Ectodermal cell (in vitro differentiated cells): Measurements from ENCODE around the gene TAS2R20. TPM values are rescaled to one million over a fixed set of nuclear protein-coding genes. Genes with fewer than 3 reads are reported as not detected.
"Not testable (repeated sequence)": the region's sequence is repeated elsewhere in the genome, so short reads cannot be mapped to it uniquely, and the experiment has no call there.

Source experiments
- H3K27ac ChIP-seq: 2 replicates; pipeline ENCODE4 v1.7.0; 2013; ENCODE audit warnings: mild to moderate bottlenecking, low read depth, low read length; ENCODE audit not compliant: insufficient read depth, poor library complexity, severe bottlenecking
- H3K27me3 ChIP-seq: 2 replicates; pipeline ENCODE4 v1.7.0; 2013; ENCODE audit warnings: mild to moderate bottlenecking, low read length; ENCODE audit not compliant: insufficient read depth, control insufficient read depth, poor library complexity, severe bottlenecking
- H3K36me3 ChIP-seq: one replicate; pipeline ENCODE4 v1.7.0; 2013; ENCODE audit warnings: low read length; ENCODE audit not compliant: control insufficient read depth, insufficient read depth
- H3K4me1 ChIP-seq: one replicate; pipeline ENCODE4 v1.7.0; 2013; ENCODE audit warnings: low read length; ENCODE audit not compliant: control insufficient read depth, insufficient read depth
- H3K4me3 ChIP-seq: 2 replicates; pipeline ENCODE4 v1.7.0; 2013; ENCODE audit warnings: low read depth, low read length, control low read depth; ENCODE audit not compliant: insufficient read depth
- H3K9me3 ChIP-seq: 2 replicates; pipeline ENCODE4 v1.7.0; 2013; ENCODE audit warnings: mild to moderate bottlenecking, low read length, moderate library complexity; ENCODE audit not compliant: control insufficient read depth
- WGBS, 2 experiments: methylation state at CpG; one replicate each; pipeline ENCODE4 v1.1.7; 2013; ENCODE audit warnings: missing lambda C conversion rate in 2 of 2; 5-methylcytosine and 5-hydroxymethylcytosine counted together
- polyA plus RNA-seq, 4 experiments: library from polyadenylated mRNA; stranded (reverse); fragments of 50-300 nt; gene quantifications; one replicate each; pipeline ENCODE4 v1.2.3, GENCODE V29; 2013

The TAS2R20 gene, protein sequence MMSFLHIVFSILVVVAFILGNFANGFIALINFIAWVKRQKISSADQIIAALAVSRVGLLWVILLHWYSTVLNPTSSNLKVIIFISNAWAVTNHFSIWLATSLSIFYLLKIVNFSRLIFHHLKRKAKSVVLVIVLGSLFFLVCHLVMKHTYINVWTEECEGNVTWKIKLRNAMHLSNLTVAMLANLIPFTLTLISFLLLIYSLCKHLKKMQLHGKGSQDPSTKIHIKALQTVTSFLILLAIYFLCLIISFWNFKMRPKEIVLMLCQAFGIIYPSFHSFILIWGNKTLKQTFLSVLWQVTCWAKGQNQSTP
- 0.30 TPM for polyA plus RNA-seq (2013, experiment 1 of 4)
- 0.50 TPM for polyA plus RNA-seq (2013, experiment 2 of 4)
- not detected for polyA plus RNA-seq (2013, experiment 3 of 4)
- not detected for polyA plus RNA-seq (2013, experiment 4 of 4)

DNA sequence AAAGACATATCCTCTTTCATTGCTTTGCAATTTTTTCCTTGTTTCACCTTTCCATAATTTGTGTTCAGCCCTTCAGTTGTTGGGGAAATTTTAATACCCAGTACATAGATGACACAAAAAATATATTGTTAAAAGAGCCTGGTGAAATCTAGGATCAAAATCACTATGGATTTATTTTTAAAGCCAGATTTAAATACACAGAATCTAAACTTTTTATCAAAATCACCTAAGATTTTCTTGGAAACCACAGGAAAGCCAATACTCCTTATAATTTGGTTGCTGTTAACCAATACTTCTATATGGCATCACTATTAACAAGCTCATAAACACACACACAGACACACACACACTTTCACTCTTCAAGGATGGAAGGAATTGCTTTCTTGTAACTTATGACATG is at the start of gene TAS2R20:
Gene TAS2R20 (minus strand): TSS at position 101 of the 400 bp plus-strand sequence. CDS start 429 bp downstream, outside the sequence.
- Histone ChIP-seq H3K9me3 (no peaks in the 10 kb centered on the region), H3K4me1 (no peaks in the 10 kb centered on the region), H3K36me3 (no peaks in the 10 kb centered on the region), H3K4me3 (no peak within 1 kb of the TSS), H3K27ac (no peak within 1 kb of the TSS), H3K27me3 (no peaks in the 10 kb centered on the region)

GRCh38 chr12:11041366-11041765 is 43.3 kb upstream of the TAS2R20 start:
- not testable (repeated sequence) for H3K9me3 ChIP-seq, H3K27me3 ChIP-seq, H3K4me1 ChIP-seq, H3K36me3 ChIP-seq, H3K27ac ChIP-seq, H3K4me3 ChIP-seq
- WGBS, 2 experiments = 90 to 95% methylated on average over 1 to 2 of the region's 2 CpGs

- 88% methylated on average over 1 of the region's 1 CpG for WGBS, 2 experiments
- no peaks in the 10 kb centered on the region for H3K9me3 ChIP-seq
- no peaks in the 10 kb centered on the region for H3K36me3 ChIP-seq
- no peak overlapping the region for H3K4me3 ChIP-seq
- no peaks in the 10 kb centered on the region for H3K27me3 ChIP-seq
- H3K27ac ChIP-seq = no peak overlapping the region
- H3K4me1 ChIP-seq = no peaks in the 10 kb centered on the region
Observed at GRCh38 chr12:11040162-11040561, 42.1 kb upstream of the TAS2R20 start.

DNA sequence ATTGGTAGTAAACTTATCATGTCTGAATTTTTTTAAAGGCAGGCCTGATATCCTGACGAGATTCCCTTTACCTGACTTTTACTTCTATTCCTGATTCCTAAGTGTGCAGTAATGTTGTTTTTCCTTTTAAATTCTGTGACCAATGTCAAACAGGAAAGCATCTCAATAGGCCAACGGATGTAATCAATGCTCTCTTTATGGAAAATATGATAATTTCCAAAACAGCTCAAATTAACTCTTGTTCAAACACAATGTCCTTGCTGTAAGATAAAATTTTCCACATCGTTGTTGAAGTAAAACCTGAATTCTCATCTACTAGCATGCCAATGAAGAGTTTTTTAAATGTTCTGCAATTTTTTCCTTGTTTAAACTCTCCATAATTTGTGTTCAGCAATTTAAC is 41.1 kb upstream of the TAS2R20 start:
- H3K9me3 ChIP-seq = no peaks in the 10 kb centered on the region
- H3K36me3 ChIP-seq = no peaks in the 10 kb centered on the region
- no peak overlapping the region for H3K27ac ChIP-seq
- WGBS, 2 experiments = 92 to 97% methylated on average over 3 of the region's 3 CpGs
- H3K4me3 ChIP-seq = no peak overlapping the region
- H3K4me1 ChIP-seq = no peaks in the 10 kb centered on the region
- no peaks in the 10 kb centered on the region for H3K27me3 ChIP-seq

- not testable (repeated sequence) for H3K27ac ChIP-seq, H3K36me3 ChIP-seq, H3K4me3 ChIP-seq, H3K27me3 ChIP-seq, H3K9me3 ChIP-seq, H3K4me1 ChIP-seq
- no CpG with 5 or more reads among the region's 3 CpGs for WGBS, 2 experiments
Observed at GRCh38 chr12:11033959-11034358, 35.9 kb upstream of the TAS2R20 start.

GRCh38 chr12:11031307-11031706 is 33.2 kb upstream of the TAS2R20 start, which contains the start of gene TAS2R31:
Gene TAS2R31, minus strand, starts transcription at chr12:11031407. Its CDS starts 72 bp downstream, at chr12:11031335.
- H3K4me3 ChIP-seq = no peak within 1 kb of the TSS
- no peaks in the 10 kb centered on the region for H3K27me3 ChIP-seq
- no peak within 1 kb of the TSS for H3K27ac ChIP-seq
- 98 to 99% methylated on average over 6 of the region's 6 CpGs for WGBS, 2 experiments
- no peaks in the 10 kb centered on the region for H3K9me3 ChIP-seq
- H3K4me1 ChIP-seq = no peaks in the 10 kb centered on the region
- no peaks in the 10 kb centered on the region for H3K36me3 ChIP-seq

DNA sequence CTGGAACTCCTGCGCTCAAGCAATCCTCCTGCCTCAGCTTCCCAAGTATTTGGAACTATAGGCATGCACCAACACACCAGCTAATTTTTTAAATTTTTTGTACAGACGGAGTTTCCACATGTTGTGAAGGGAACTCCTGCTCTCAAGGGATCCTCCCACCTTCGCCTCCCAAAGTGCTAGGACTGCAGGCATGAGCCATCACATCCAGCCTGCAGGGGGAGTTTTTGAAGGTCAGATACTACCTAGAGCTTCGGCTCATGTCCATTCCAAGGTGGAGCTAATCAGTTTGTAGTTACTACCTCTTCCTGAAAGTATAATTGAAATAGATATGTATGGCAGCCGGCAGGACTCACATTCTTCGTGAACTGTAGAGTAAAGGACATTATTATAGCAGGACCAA is 28.0 kb upstream of the TAS2R20 start:
- H3K27ac ChIP-seq = no peak overlapping the region
- 86% methylated on average over 4 to 6 of the region's 6 CpGs for WGBS, 2 experiments
- no peaks in the 10 kb centered on the region for H3K4me1 ChIP-seq
- no peaks in the 10 kb centered on the region for H3K36me3 ChIP-seq
- H3K27me3 ChIP-seq = no peaks in the 10 kb centered on the region
- no peaks in the 10 kb centered on the region for H3K9me3 ChIP-seq
- H3K4me3 ChIP-seq = no peak overlapping the region

GRCh38 chr12:11023387-11023786 is 25.3 kb upstream of the TAS2R20 start:
- 96 to 100% methylated on average over 2 of the region's 2 CpGs for WGBS, 2 experiments
- Histone ChIP-seq H3K27me3 (no peaks in the 10 kb centered on the region), H3K9me3 (no peaks in the 10 kb centered on the region), H3K4me1 (no peaks in the 10 kb centered on the region), H3K36me3 (no peaks in the 10 kb centered on the region), H3K27ac (no peak overlapping the region), H3K4me3 (no peak overlapping the region)

DNA sequence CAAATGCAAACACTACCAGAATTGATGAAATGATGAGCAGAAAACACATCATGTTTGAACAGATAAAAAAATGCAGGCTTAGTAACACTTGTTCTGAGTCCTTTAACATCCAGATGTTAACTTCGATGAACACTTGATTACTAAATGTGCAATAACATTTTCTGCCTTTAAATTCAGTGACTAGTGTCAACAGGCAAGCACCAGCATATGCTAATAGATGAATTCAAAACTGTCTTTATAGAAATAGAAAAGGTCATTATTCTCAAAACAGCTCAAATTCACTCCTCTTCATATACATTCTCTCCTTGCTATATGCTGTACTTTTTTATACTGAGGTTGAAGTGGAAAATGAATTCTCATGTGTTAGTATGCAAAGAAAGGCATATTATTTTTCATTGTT is 24.4 kb upstream of the TAS2R20 start, which contains the start of gene TAS2R19:
Gene TAS2R19 (minus strand): TSS at position 101 of the 400 bp plus-strand sequence. CDS start 49 bp downstream, at position 52.
- H3K4me3 ChIP-seq = no peak within 1 kb of the TSS
- H3K27ac ChIP-seq = no peak within 1 kb of the TSS
- H3K27me3 ChIP-seq = no peaks in the 10 kb centered on the region
- no peaks in the 10 kb centered on the region for H3K36me3 ChIP-seq
- H3K4me1 ChIP-seq = no peaks in the 10 kb centered on the region
- H3K9me3 ChIP-seq = no peaks in the 10 kb centered on the region
- WGBS, 2 experiments = 100% methylated on average over 1 of the region's 1 CpG

DNA sequence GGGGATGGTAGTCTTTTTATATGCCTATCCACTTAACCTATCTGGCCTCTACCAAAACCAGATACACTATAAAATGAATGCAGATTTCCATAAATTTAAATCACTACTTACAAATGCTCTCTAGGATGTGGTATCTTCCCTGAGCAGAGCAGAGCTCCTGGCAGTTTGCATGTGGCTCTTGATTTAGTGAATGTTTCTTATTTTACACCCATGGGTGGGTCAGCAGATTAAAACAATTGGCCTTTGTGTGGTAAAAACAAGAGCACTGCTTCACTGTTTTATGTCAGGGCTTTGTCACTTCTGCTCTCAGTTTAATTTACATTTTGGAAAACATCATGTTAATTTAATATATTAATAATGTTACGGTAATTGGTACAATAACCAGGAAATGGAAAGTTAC is 18.8 kb upstream of the TAS2R20 start:
- Histone ChIP-seq H3K36me3 (no peaks in the 10 kb centered on the region), H3K4me3 (no peak overlapping the region), H3K9me3 (no peaks in the 10 kb centered on the region), H3K27ac (no peak overlapping the region), H3K27me3 (no peaks in the 10 kb centered on the region), H3K4me1 (no peaks in the 10 kb centered on the region)
- WGBS, 2 experiments = no CpG with 5 or more reads among the region's 1 CpG
